Loucy (cell line): ENCODE results near the gene PMF1.

ENCODE experiments used
- CTCF ChIP-seq: fragments of 200-600 bp; sonication (generic); conservative IDR thresholded peaks from 2 replicates; pipeline ENCODE4 v1.5.1; 2014; ENCODE audit warnings: mild to moderate bottlenecking, antibody characterized with exemption, low read length
- EZH2phosphoT487 ChIP-seq: fragments of 200-600 bp; IDR thresholded peaks from 2 replicates; pipeline ENCODE4 v1.6.1; 2018; ENCODE audit warnings: antibody characterized with exemption, mild to moderate bottlenecking, moderate library complexity, borderline replicate concordance

GRCh38 chr1:156247460-156248322 lies 34.9 kb downstream of the PMF1 start, which contains the start of gene PAQR6:
- TF ChIP-seq CTCF: no peak
- TF ChIP-seq EZH2phosphoT487: no peak
